Fibroblast of lung (primary cell): Measurements from ENCODE around the gene SEMA4B. TPM values are rescaled to one million over a fixed set of nuclear protein-coding genes. Genes with fewer than 3 reads are reported as not detected.

Experiments
- DNase-seq, 2 donors: peaks; one replicate each; pipeline versions ENCODE4 v3.0.0 to v3.0.0-alpha.2; 2010; ENCODE audit warnings: low read depth in 2 of 2
- H2AFZ ChIP-seq: 2 replicates; pipeline ENCODE4 v1.5.1; 2012; ENCODE audit warnings: low read length, control low read depth, inconsistent platforms
- H3K27ac ChIP-seq: 2 replicates; pipeline ENCODE4 v1.5.1; 2011; ENCODE audit warnings: low read length, control low read depth; ENCODE audit not compliant: insufficient read depth
- H3K27me3 ChIP-seq: 2 replicates; pipeline ENCODE4 v1.5.1; 2011; ENCODE audit warnings: mild to moderate bottlenecking, low read length; ENCODE audit not compliant: control insufficient read depth, insufficient read depth
- H3K36me3 ChIP-seq: 2 replicates; pipeline ENCODE4 v1.5.1; 2011; ENCODE audit warnings: low read length; ENCODE audit not compliant: control insufficient read depth, insufficient read depth
- H3K4me1 ChIP-seq: 2 replicates; pipeline ENCODE4 v1.5.1; 2011; ENCODE audit warnings: low read length; ENCODE audit not compliant: control insufficient read depth, insufficient read depth; ENCODE audit errors: extremely low read depth
- H3K4me2 ChIP-seq: 2 replicates; pipeline ENCODE4 v1.5.1; 2011; ENCODE audit warnings: low read length, control low read depth; ENCODE audit not compliant: insufficient read depth; ENCODE audit errors: extremely low read depth
- H3K4me3 ChIP-seq, 4 experiments: fragments of 200-600 bp in 1 of 4; sonication (generic) in 1 of 4; replicated peaks in 1 of 4; 2 replicates each; pipeline ENCODE4 v1.5.1; 2011 to 2016; ENCODE audit warnings: low read length in 4 of 4, low read depth in 3 of 4, mild to moderate bottlenecking in 3 of 4, control low read depth in 2 of 4, inconsistent platforms in 1 of 4, mixed read lengths in 1 of 4; ENCODE audit not compliant: insufficient read depth in 1 of 4; ENCODE audit errors: control extremely low read depth in 1 of 4
- H3K79me2 ChIP-seq: 2 replicates; pipeline ENCODE4 v1.5.1; 2012; ENCODE audit warnings: mild to moderate bottlenecking, low read length, inconsistent platforms; ENCODE audit not compliant: control insufficient read depth, insufficient read depth
- H3K9ac ChIP-seq: 2 replicates; pipeline ENCODE4 v1.5.1; 2011; ENCODE audit warnings: mild to moderate bottlenecking, low read length, control low read depth; ENCODE audit not compliant: insufficient read depth
- H3K9me3 ChIP-seq: 2 replicates; pipeline ENCODE4 v1.5.1; 2012; ENCODE audit warnings: low read depth, low read length; ENCODE audit not compliant: control insufficient read depth, insufficient read depth
- H4K20me1 ChIP-seq: 2 replicates; pipeline ENCODE4 v1.5.1; 2011; ENCODE audit warnings: low read length; ENCODE audit not compliant: control insufficient read depth, insufficient read depth; ENCODE audit errors: extremely low read depth
- EZH2 ChIP-seq: IDR thresholded peaks from 2 replicates; pipeline ENCODE4 v1.5.1; 2012; ENCODE audit warnings: low read length, control low read depth, mild to moderate bottlenecking; ENCODE audit errors: missing control alignments
- polyA plus RNA-seq, 2 donors: library from polyadenylated mRNA; depleted of rRNA in 1 of 2; stranded (reverse) in 1 of 2; unstranded in 1 of 2; fragments of >200 nt; gene quantifications; 2 replicates each; pipeline ENCODE4 v1.2.1, GENCODE V29; 2011 to 2012; ENCODE audit warnings: missing spikeins in 1 of 2
- total RNA-seq: library from RNA; depleted of rRNA; stranded (reverse); fragments of >200 nt; gene quantifications from 2 replicates; pipeline ENCODE4 v1.2.1, GENCODE V29; 2014
- TF ChIP-seq, protein P1 (sequence below), 2 donors: IDR thresholded peaks in 1 of 2; conservative IDR thresholded peaks in 1 of 2; 1 replicate in 1 of 2; 2 replicates in 1 of 2; pipeline ENCODE4 v1.5.1; 2011 to 2012; ENCODE audit warnings: low read length in 2 of 2, control low read depth in 1 of 2, inconsistent platforms in 1 of 2, low read depth in 1 of 2, mild to moderate bottlenecking in 1 of 2

Gene SEMA4B
- total and polyA plus RNA-seq, 2 donors (not counting 1 experiment from before 2014, with no cell fraction given), result 12.8 to 30.4 TPM

DNA sequence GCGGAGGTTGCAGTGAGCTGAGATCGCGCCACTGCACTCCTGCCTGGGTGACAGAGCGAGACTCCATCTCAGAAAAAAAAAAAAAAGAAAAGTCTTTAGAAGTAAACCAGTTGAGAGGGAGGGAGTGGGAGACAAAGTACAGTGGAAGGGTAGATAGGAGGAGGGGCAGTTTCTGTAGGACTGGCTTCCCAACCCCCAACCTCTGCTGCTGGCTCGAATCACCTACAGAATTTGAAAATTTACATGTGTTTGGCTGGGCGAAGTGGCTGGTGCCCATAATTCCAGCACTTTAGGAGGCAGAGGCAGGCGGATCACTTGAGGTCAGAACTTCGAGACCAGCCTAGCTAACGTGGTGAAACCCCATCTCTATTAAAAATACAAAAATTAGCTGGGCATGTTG, 24.1 kb upstream of the SEMA4B start:
- TF ChIP-seq EZH2, result no peak
- TF ChIP-seq, protein P1, sequence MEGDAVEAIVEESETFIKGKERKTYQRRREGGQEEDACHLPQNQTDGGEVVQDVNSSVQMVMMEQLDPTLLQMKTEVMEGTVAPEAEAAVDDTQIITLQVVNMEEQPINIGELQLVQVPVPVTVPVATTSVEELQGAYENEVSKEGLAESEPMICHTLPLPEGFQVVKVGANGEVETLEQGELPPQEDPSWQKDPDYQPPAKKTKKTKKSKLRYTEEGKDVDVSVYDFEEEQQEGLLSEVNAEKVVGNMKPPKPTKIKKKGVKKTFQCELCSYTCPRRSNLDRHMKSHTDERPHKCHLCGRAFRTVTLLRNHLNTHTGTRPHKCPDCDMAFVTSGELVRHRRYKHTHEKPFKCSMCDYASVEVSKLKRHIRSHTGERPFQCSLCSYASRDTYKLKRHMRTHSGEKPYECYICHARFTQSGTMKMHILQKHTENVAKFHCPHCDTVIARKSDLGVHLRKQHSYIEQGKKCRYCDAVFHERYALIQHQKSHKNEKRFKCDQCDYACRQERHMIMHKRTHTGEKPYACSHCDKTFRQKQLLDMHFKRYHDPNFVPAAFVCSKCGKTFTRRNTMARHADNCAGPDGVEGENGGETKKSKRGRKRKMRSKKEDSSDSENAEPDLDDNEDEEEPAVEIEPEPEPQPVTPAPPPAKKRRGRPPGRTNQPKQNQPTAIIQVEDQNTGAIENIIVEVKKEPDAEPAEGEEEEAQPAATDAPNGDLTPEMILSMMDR (conservative IDR thresholded peaks at IDR 0.05 in 1 of 2, IDR thresholded peaks at IDR 0.05 in 1 of 2; ENCODE audit: low read depth in 1 of 2, low read length in 2 of 2), result no peak
- H4K20me1 ChIP-seq, result no peaks in the 10 kb centered on the region
- H3K9me3 ChIP-seq, result no peaks in the 10 kb centered on the region
- H3K9ac ChIP-seq, result no peak overlapping the region
- no peak for DNase-seq
- peaks cover 4% of the 10 kb centered on the region for H3K27me3 ChIP-seq
- H3K36me3 ChIP-seq, result no peaks in the 10 kb centered on the region
- H3K4me2 ChIP-seq, result no peak overlapping the region
- H2AFZ ChIP-seq, result no peak overlapping the region
- H3K27ac ChIP-seq, result no peak overlapping the region
- H3K79me2 ChIP-seq, result no peaks in the 10 kb centered on the region
- H3K4me3 ChIP-seq, result no peak overlapping the region
- H3K4me1 ChIP-seq, result no peaks in the 10 kb centered on the region

DNA sequence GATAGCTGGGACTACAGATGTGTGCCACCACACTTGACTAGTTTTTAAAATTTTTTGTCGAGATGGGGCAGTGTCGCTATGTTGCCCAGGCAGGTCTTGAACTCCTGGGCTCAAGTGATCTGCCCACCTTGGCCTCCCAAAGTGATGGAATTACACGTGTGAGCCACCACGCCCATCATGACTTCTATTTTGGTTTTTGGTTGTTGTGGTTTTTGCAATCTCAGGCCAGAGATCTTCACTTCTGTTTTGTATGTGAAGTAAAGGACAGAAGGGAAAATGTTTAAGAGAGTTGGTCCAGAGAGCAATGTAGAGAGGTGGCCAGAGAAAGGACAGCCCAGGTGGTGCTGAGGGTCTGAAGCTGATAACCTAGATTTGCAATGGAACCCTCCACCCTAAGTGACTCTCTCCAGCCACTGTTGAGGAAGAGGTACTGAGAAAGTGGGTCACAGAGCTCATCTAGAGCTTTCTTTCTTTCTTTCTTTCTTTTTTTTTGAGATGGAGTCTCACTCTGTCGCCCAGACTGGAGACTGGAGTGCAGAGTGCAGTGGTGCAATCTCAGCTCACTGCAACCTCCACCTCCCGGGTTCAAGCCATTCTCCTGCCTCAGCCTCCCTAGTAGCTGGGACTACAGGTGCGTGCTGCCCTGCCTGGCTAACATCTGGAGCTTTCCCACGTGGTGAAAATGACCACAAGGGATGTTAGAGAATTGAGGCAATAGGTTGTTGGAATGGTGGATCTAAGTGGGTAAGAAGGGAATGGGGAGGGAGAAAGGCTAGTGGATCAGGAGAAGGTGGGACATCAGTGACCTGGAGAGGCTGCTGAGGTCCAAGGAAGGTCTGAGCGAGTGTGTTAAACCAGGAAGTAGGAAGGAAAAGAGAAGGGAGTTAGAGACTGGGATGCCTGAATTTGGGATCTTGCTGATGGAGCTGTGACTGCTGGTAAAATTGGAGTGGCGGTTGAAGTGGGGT, 22.4 kb upstream of the SEMA4B start:
- Histone ChIP-seq H3K9ac (no peak overlapping the region), H2AFZ (no peak overlapping the region), H3K79me2 (no peaks in the 10 kb centered on the region), H3K4me3 (no peak overlapping the region), H3K4me1 (no peaks in the 10 kb centered on the region), H3K27ac (no peak overlapping the region), H3K4me2 (no peak overlapping the region), H4K20me1 (no peaks in the 10 kb centered on the region), H3K9me3 (no peaks in the 10 kb centered on the region), H3K36me3 (no peaks in the 10 kb centered on the region), H3K27me3 (peaks cover 4% of the 10 kb centered on the region)
- no peak for DNase-seq
- TF ChIP-seq, protein P1 (conservative IDR thresholded peaks at IDR 0.05 in 1 of 2, IDR thresholded peaks at IDR 0.05 in 1 of 2; ENCODE audit: low read depth in 1 of 2, low read length in 2 of 2), result no peak
- TF ChIP-seq EZH2, result no peak

DNA sequence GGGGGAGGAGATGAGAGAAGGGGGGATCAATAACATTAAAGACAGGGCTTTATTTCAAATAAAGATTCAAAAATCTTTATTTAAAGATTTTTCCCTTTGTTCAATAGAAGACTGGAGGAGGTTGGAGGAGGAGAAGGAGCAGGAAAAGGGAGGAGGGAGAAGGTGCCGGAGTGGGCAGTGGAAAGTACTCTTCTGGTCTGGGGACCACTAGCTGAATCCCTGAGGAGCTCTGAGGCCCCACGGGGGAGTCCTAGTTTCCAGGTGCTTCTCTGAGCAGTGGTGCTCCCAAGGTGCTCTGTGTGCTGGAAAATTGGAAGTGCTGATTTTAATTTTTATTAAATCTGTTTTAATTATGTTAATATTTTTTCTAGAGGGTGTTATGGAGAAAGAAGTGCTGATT, 19.4 kb upstream of the SEMA4B start:
- Histone ChIP-seq H2AFZ (no peak overlapping the region), H3K27me3 (peaks cover 4% of the 10 kb centered on the region), H3K9me3 (no peaks in the 10 kb centered on the region), H3K27ac (no peak overlapping the region), H3K79me2 (no peaks in the 10 kb centered on the region), H3K4me2 (no peak overlapping the region), H4K20me1 (no peaks in the 10 kb centered on the region), H3K9ac (no peak overlapping the region), H3K4me3 (no peak overlapping the region), H3K36me3 (no peaks in the 10 kb centered on the region), H3K4me1 (peaks cover 4% of the 10 kb centered on the region)
- TF ChIP-seq, protein P1 (conservative IDR thresholded peaks at IDR 0.05 in 1 of 2, IDR thresholded peaks at IDR 0.05 in 1 of 2; ENCODE audit: low read depth in 1 of 2, low read length in 2 of 2), result no peak
- TF ChIP-seq EZH2, result no peak
- no peak for DNase-seq
